HepG2 (cell line): Measurements from ENCODE around the gene CC2D1A. TPM values are rescaled to one million over a fixed set of nuclear protein-coding genes. Genes with fewer than 3 reads are reported as not detected.

ENCODE experiments used
- ADNP ChIP-seq: sonication (generic); formaldehyde crosslinking; IDR thresholded peaks from 2 replicates; pipeline ENCODE4 v1.4.0; 2020; ENCODE audit warnings: missing genetic modification reagents
- CBFB ChIP-seq: sonication (generic); formaldehyde crosslinking; IDR thresholded peaks from 2 replicates; pipeline ENCODE4 v1.4.0; 2020; ENCODE audit warnings: missing genetic modification reagents
- DDIT3 ChIP-seq: sonication (generic); formaldehyde crosslinking; IDR thresholded peaks from 2 replicates; pipeline ENCODE4 v1.4.0; 2020; ENCODE audit warnings: mild to moderate bottlenecking, missing genetic modification reagents
- GABPA ChIP-seq, 2 experiments: IDR thresholded peaks; 2 replicates each; pipeline ENCODE4 v1.6.1; 2011 to 2016; ENCODE audit warnings: low read depth in 2 of 2, low read length in 1 of 2, missing biosample characterization in 1 of 2, missing genetic modification characterization in 1 of 2
- GMEB1 ChIP-seq: sonication (generic); formaldehyde crosslinking; IDR thresholded peaks from 2 replicates; pipeline ENCODE4 v1.5.1; 2020; ENCODE audit warnings: missing genetic modification reagents, mild to moderate bottlenecking, borderline replicate concordance
- GZF1 ChIP-seq: sonication (generic); formaldehyde crosslinking; IDR thresholded peaks from 2 replicates; pipeline ENCODE4 v1.5.1; 2020; ENCODE audit warnings: mild to moderate bottlenecking, missing genetic modification reagents
- IRX3 ChIP-seq: sonication (generic); formaldehyde crosslinking; IDR thresholded peaks from 2 replicates; pipeline ENCODE4 v1.8.1; 2023; ENCODE audit warnings: mild to moderate bottlenecking, low read depth, missing genetic modification reagents, borderline replicate concordance
- JUND ChIP-seq: sonication (generic); formaldehyde crosslinking; IDR thresholded peaks from 2 replicates; pipeline ENCODE4 v1.8.0; 2022; ENCODE audit warnings: mild to moderate bottlenecking, missing genetic modification reagents
- STAT6 ChIP-seq: sonication (generic); formaldehyde crosslinking; IDR thresholded peaks from 2 replicates; pipeline ENCODE4 v1.4.0; 2020; ENCODE audit warnings: missing genetic modification reagents, mild to moderate bottlenecking, borderline replicate concordance
- TP53 ChIP-seq: sonication (generic); formaldehyde crosslinking; conservative IDR thresholded peaks from 2 replicates; pipeline ENCODE4 v1.4.0; 2020; ENCODE audit warnings: missing genetic modification reagents
- UBTF ChIP-seq: sonication (generic); formaldehyde crosslinking; IDR thresholded peaks from 2 replicates; pipeline ENCODE4 v1.4.0; 2020; ENCODE audit warnings: mild to moderate bottlenecking, missing genetic modification reagents
- ZNF101 ChIP-seq: sonication (generic); formaldehyde crosslinking; IDR thresholded peaks from 2 replicates; pipeline ENCODE4 v1.4.0; 2020; ENCODE audit warnings: mild to moderate bottlenecking, low read depth, missing genetic modification reagents, borderline replicate concordance
- ZNF335 ChIP-seq: sonication (generic); formaldehyde crosslinking; IDR thresholded peaks from 2 replicates; pipeline ENCODE4 v1.4.0; 2020; ENCODE audit warnings: missing genetic modification reagents
- ZNF547 ChIP-seq: sonication (generic); formaldehyde crosslinking; IDR thresholded peaks from 2 replicates; pipeline ENCODE4 v1.5.1; 2020; ENCODE audit warnings: mild to moderate bottlenecking, missing genetic modification reagents
- ZNF652 ChIP-seq: IDR thresholded peaks from 2 replicates; pipeline ENCODE4 v1.6.1; 2016; ENCODE audit warnings: low read depth, borderline replicate concordance
- ZNF883 ChIP-seq: sonication (generic); formaldehyde crosslinking; IDR thresholded peaks from 2 replicates; pipeline ENCODE4 v1.5.1; 2020; ENCODE audit warnings: mild to moderate bottlenecking, missing genetic modification reagents; ENCODE audit errors: not compliant biosample characterization
- polyA plus RNA-seq, 8 experiments: library from polyadenylated mRNA; depleted of rRNA in 3 of 8; stranded (reverse) in 7 of 8; unstranded in 1 of 8; fragments of >200 nt; fragmentation: Illumina TruSeq in 4 of 8; extraction: Trizol in 4 of 8; gene quantifications; 2 replicates each; pipeline versions ENCODE4 v1.2.1 to v1.2.3, GENCODE V29; 2011 to 2016; ENCODE audit warnings: low read depth in 4 of 8, missing spikeins in 1 of 8, mixed read lengths in 1 of 8; ENCODE audit not compliant: insufficient read depth in 1 of 8
- total RNA-seq, 5 experiments: library from RNA; depleted of rRNA; stranded (reverse); fragments of >200 nt; fragmentation: Illumina TruSeq; extraction: Trizol; gene quantifications; 2 replicates each; pipeline ENCODE4 v1.2.3, GENCODE V29; 2016; ENCODE audit warnings: low read depth in 1 of 5
- TF ChIP-seq, protein P1 (sequence below): IDR thresholded peaks from 2 replicates; pipeline ENCODE4 v1.6.1; 2016; ENCODE audit warnings: mild to moderate bottlenecking, missing biosample characterization, missing genetic modification reagents
- TF ChIP-seq, protein P2 (sequence below): sonication (generic); formaldehyde crosslinking; IDR thresholded peaks from 2 replicates; pipeline ENCODE4 v1.4.0; 2020; ENCODE audit warnings: mild to moderate bottlenecking, missing genetic modification reagents

Gene CC2D1A
- total and polyA plus RNA-seq, 2 of the 13 experiments (the other 11 are each of a cell fraction or from before 2014, with no cell fraction given): 9.7 to 11.5 TPM

GRCh38 chr19:13952154-13952930, 46.3 kb downstream of the CC2D1A start, which contains the start of gene DCAF15 (continued):
- peak; percentile 84 for TF ChIP-seq GMEB1 (CRISPR knock-in tag)
- no peak for TF ChIP-seq ZNF101
- TF ChIP-seq, protein P1, sequence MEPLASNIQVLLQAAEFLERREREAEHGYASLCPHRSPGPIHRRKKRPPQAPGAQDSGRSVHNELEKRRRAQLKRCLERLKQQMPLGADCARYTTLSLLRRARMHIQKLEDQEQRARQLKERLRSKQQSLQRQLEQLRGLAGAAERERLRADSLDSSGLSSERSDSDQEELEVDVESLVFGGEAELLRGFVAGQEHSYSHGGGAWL (CRISPR knock-in tag): no peak
- no peak for TF ChIP-seq ZNF652
- no peak for TF ChIP-seq IRX3 (CRISPR knock-in tag)
- TF ChIP-seq TP53: no peak
- TF ChIP-seq UBTF (CRISPR knock-in tag): no peak
- no peak for TF ChIP-seq ZNF883
- TF ChIP-seq ZNF335 (CRISPR knock-in tag): no peak
- no peak for TF ChIP-seq ADNP (CRISPR knock-in tag)
- TF ChIP-seq JUND: no peak
- peak; percentile 59 for TF ChIP-seq GABPA (IDR thresholded peaks at IDR 0.05; ENCODE audit: low read depth, low read length)
- TF ChIP-seq GABPA (CRISPR knock-in tag; IDR thresholded peaks at IDR 0.05; ENCODE audit: low read depth): peak; percentile 88
- TF ChIP-seq, protein P2, sequence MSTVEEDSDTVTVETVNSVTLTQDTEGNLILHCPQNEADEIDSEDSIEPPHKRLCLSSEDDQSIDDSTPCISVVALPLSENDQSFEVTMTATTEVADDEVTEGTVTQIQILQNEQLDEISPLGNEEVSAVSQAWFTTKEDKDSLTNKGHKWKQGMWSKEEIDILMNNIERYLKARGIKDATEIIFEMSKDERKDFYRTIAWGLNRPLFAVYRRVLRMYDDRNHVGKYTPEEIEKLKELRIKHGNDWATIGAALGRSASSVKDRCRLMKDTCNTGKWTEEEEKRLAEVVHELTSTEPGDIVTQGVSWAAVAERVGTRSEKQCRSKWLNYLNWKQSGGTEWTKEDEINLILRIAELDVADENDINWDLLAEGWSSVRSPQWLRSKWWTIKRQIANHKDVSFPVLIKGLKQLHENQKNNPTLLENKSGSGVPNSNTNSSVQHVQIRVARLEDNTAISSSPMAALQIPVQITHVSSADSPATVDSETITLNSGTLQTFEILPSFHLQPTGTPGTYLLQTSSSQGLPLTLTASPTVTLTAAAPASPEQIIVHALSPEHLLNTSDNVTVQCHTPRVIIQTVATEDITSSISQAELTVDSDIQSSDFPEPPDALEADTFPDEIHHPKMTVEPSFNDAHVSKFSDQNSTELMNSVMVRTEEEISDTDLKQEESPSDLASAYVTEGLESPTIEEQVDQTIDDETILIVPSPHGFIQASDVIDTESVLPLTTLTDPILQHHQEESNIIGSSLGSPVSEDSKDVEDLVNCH (CRISPR knock-in tag): no peak
- TF ChIP-seq ZNF547 (CRISPR knock-in tag): no peak
- no peak for TF ChIP-seq STAT6 (CRISPR knock-in tag)
- no peak for TF ChIP-seq GZF1 (CRISPR knock-in tag)
- 0 out of 2 replicates have a peak, but pooled peaks have one; percentile 55 for TF ChIP-seq CBFB (CRISPR knock-in tag)
- no peak for TF ChIP-seq DDIT3 (CRISPR knock-in tag)
